Measurements from ENCODE around the gene BTBD8.

- no peak for TF ChIP-seq EP300 (IDR thresholded peaks at IDR 0.05)
- TF ChIP-seq POLR2AphosphoS5 (IDR thresholded peaks at IDR 0.05): no peak
- no peak for TF ChIP-seq CTCF (IDR thresholded peaks at IDR 0.05)
Observed at GRCh38 chr1:92118826-92119225, 38.7 kb downstream of the BTBD8 start.
